Caco-2 (cell line): ENCODE results near the gene REXO2. TPM values are rescaled to one million over a fixed set of nuclear protein-coding genes. Genes with fewer than 3 reads are reported as not detected.

Experiments
- BruUV-seq: library from RNA; stranded (reverse); fragments of 400-500 nt; replicated peaks from 2 replicates; lab custom pipeline; 2021; lab: Mats Ljungman, UMichigan
- CTCF ChIA-PET: fragments of 300-600 bp; sonication (Branson Sonifier 250); formaldehyde crosslinking; loops from one replicate; lab custom pipeline; 2022; ENCODE audit warnings: antibody characterized with exemption; lab: Charles Lee
- POLR2A ChIA-PET: fragments of 300-600 bp; sonication (Branson Sonifier 250); formaldehyde crosslinking; loops from one replicate; lab custom pipeline; 2022; ENCODE audit warnings: antibody characterized with exemption; lab: Charles Lee
- DNase-seq, 2 experiments: peaks; one replicate each; pipeline versions ENCODE4 v3.0.0 to v3.0.0-alpha.2; 2020 to 2022
- H3K27me3 ChIP-seq: replicated peaks from 2 replicates; pipeline ENCODE4 v1.6.0; 2011; ENCODE audit warnings: low read length; ENCODE audit not compliant: control insufficient read depth, insufficient read depth
- H3K36me3 ChIP-seq: 2 replicates; pipeline ENCODE4 v1.5.1; 2011; ENCODE audit warnings: low read length; ENCODE audit not compliant: control insufficient read depth, insufficient read depth
- H3K4me1 ChIP-seq: fragments of 250-450 bp; sonication (Bioruptor Pico); 2 replicates; pipeline ENCODE4 v1.5.1; 2020; ENCODE audit warnings: mild to moderate bottlenecking
- H3K4me3 ChIP-seq: 2 replicates; pipeline ENCODE4 v1.5.1; 2011; ENCODE audit warnings: low read depth, mild to moderate bottlenecking, control low read depth, low read length
- H3K9me3 ChIP-seq: fragments of 250-450 bp; sonication (Bioruptor Pico); 2 replicates; pipeline ENCODE4 v1.5.1; 2020; ENCODE audit warnings: mild to moderate bottlenecking, moderate library complexity
- H3K27ac Mint-ChIP-seq: one replicate; pipeline ENCODE4 v1.8.0; 2022; ENCODE audit warnings: mixed read lengths; ENCODE audit not compliant: unreplicated experiment
- H3K27me3 Mint-ChIP-seq: one replicate; pipeline ENCODE4 v1.8.0; 2022; ENCODE audit warnings: mixed read lengths; ENCODE audit not compliant: insufficient read depth, unreplicated experiment
- H3K36me3 Mint-ChIP-seq: one replicate; pipeline ENCODE4 v1.8.0; 2022; ENCODE audit warnings: mild to moderate bottlenecking, mixed read lengths; ENCODE audit not compliant: insufficient read depth, unreplicated experiment
- H3K4me1 Mint-ChIP-seq: one replicate; pipeline ENCODE4 v1.8.0; 2022; ENCODE audit warnings: low read depth, mixed read lengths; ENCODE audit not compliant: unreplicated experiment
- H3K4me3 Mint-ChIP-seq: one replicate; pipeline ENCODE4 v1.8.0; 2022; ENCODE audit warnings: mild to moderate bottlenecking, moderate library complexity, mixed read lengths; ENCODE audit not compliant: unreplicated experiment
- H3K9me3 Mint-ChIP-seq: one replicate; pipeline ENCODE4 v1.8.0; 2022; ENCODE audit warnings: mixed read lengths; ENCODE audit not compliant: unreplicated experiment
- intact Hi-C: fragments of 100-400 bp; cut with micrococcal nuclease; formaldehyde crosslinking; loops from one replicate; pipeline ENCODE4 v1.10.0; 2022; ENCODE audit not compliant: unreplicated experiment
- total RNA-seq: library from RNA; stranded (reverse); gene quantifications from 2 replicates; pipeline ENCODE4 v1.2.3, GENCODE V29; 2022
- TF ChIP-seq, protein P1 (sequence below), 2 experiments: fragments of 200-600 bp in 1 of 2; IDR thresholded peaks; 1 replicate in 1 of 2; 2 replicates in 1 of 2; pipeline versions ENCODE4 v1.5.1 to v1.8.0; 2011 to 2022; ENCODE audit warnings: antibody characterized with exemption in 1 of 2, control low read depth in 1 of 2, inconsistent platforms in 1 of 2, low read depth in 1 of 2, low read length in 1 of 2, mild to moderate bottlenecking in 1 of 2, moderate library complexity in 1 of 2; ENCODE audit not compliant: insufficient read depth in 1 of 2, severe bottlenecking in 1 of 2, unreplicated experiment in 1 of 2

The REXO2 gene
- total RNA-seq, 1 experiment from 2014 or later: 241 TPM

DNA sequence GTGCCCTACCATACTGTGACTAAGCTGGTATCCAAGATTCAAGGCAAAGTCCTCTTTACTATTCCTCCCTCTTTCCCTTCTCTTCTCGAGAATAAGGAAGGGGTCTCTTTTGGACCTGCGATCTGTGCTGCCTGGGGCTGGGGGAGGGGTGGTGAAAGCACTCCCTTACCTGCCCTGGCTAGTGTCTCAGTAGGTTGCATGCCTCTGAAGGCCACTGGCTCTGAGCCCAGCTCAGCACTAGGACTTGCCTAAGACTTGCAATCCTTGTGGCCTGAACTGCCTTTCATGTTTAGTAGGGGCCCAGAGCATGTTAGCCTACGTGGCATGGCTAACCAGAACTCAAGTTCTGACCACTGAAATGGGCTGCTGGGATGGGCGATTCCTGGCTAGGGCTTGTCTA is 13.0 kb upstream of the REXO2 start:
- H3K36me3 Mint-ChIP-seq: no peaks in the 10 kb centered on the region

DNA sequence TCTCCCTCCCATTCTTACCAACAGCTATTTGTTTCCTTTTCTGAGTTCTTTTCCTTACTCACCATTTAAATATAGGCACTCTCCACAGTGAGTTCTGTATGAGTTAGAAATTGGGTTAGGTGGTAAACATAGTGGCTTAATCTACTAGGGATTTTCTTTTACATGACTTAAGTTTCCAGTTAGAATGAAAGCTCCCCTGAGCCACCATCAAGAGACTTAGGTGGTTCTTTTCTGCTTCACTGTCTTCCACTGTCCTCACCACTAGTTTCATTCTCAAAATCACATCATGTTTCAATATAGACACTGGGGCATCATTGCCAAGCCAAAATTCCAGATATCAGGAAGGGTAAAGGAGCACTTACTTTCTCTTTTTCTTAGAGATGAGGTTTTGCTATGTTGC is 9.0 kb upstream of the REXO2 start:
- H3K4me1 ChIP-seq: peaks cover 15% of the 10 kb centered on the region
- no peak for DNase-seq
- TF ChIP-seq, protein P1, sequence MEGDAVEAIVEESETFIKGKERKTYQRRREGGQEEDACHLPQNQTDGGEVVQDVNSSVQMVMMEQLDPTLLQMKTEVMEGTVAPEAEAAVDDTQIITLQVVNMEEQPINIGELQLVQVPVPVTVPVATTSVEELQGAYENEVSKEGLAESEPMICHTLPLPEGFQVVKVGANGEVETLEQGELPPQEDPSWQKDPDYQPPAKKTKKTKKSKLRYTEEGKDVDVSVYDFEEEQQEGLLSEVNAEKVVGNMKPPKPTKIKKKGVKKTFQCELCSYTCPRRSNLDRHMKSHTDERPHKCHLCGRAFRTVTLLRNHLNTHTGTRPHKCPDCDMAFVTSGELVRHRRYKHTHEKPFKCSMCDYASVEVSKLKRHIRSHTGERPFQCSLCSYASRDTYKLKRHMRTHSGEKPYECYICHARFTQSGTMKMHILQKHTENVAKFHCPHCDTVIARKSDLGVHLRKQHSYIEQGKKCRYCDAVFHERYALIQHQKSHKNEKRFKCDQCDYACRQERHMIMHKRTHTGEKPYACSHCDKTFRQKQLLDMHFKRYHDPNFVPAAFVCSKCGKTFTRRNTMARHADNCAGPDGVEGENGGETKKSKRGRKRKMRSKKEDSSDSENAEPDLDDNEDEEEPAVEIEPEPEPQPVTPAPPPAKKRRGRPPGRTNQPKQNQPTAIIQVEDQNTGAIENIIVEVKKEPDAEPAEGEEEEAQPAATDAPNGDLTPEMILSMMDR (IDR thresholded peaks at IDR 0.05; ENCODE audit: insufficient read depth in 1 of 2, low read depth in 1 of 2, low read length in 1 of 2, severe bottlenecking in 1 of 2, unreplicated experiment in 1 of 2): no peak
- H3K27ac Mint-ChIP-seq: no peak overlapping the region
- H3K36me3 ChIP-seq: no peaks in the 10 kb centered on the region
- no peaks in the 10 kb centered on the region for H3K9me3 ChIP-seq
- no peaks in the 10 kb centered on the region for H3K27me3 Mint-ChIP-seq
- ChIA-PET POLR2A (no interaction called here), CTCF (no interaction called here)
- intact Hi-C loops: no loop called here
- BruUV-seq: no TSS peak
- no peaks in the 10 kb centered on the region for H3K27me3 ChIP-seq
- H3K36me3 Mint-ChIP-seq: no peaks in the 10 kb centered on the region
- no peak overlapping the region for H3K4me3 ChIP-seq
- no peak overlapping the region for H3K4me3 Mint-ChIP-seq
- no peaks in the 10 kb centered on the region for H3K9me3 Mint-ChIP-seq
- peaks cover 28% of the 10 kb centered on the region for H3K4me1 Mint-ChIP-seq

More for the DNA sequence above, 13.0 kb upstream of the REXO2 start:
- H3K9me3 ChIP-seq: 0 out of 2 replicates have a peak, but pooled peaks cover 3% of the 10 kb centered on the region
- TF ChIP-seq, protein P1 (IDR thresholded peaks at IDR 0.05; ENCODE audit: insufficient read depth in 1 of 2, low read depth in 1 of 2, low read length in 1 of 2, severe bottlenecking in 1 of 2, unreplicated experiment in 1 of 2): no peak
- DNase-seq: no peak
- no TSS peak for BruUV-seq
- ChIA-PET POLR2A (no interaction called here), CTCF (no interaction called here)
- Mint-ChIP-seq H3K4me1 (no peaks in the 10 kb centered on the region), H3K27ac (no peak overlapping the region), H3K4me3 (no peak overlapping the region), H3K9me3 (peaks cover 20% of the 10 kb centered on the region), H3K27me3 (no peaks in the 10 kb centered on the region)
- intact Hi-C loops: no loop called here
- no peaks in the 10 kb centered on the region for H3K4me1 ChIP-seq
- H3K4me3 ChIP-seq: no peak overlapping the region
- no peaks in the 10 kb centered on the region for H3K27me3 ChIP-seq
- H3K36me3 ChIP-seq: no peaks in the 10 kb centered on the region

DNA sequence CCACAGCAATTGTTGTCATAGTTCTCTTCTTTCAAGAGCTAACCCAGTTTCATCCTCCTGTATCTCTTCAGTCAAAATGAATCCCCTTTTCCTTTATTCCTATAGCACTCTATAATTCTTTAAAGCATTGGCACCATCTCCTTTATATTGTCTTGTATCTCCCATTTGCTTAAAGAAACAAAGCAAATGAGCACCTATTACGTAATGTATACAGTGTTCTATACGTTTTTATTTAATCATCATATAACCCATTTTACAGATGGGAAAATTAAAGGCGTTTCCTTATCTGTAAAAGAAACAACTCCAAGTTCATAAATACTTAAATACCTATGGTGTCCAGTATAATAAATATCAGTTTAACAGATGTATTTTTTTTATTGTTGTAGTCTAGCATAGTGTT is 6.4 kb upstream of the REXO2 start:
- Mint-ChIP-seq H3K27ac (no peak overlapping the region), H3K36me3 (peaks cover 4% of the 10 kb centered on the region), H3K4me1 (peaks cover 45% of the 10 kb centered on the region), H3K27me3 (no peaks in the 10 kb centered on the region), H3K4me3 (no peak overlapping the region), H3K9me3 (no peaks in the 10 kb centered on the region)
- H3K4me3 ChIP-seq: no peak overlapping the region
- POLR2A ChIA-PET: no interaction called here
- TF ChIP-seq, protein P1 (IDR thresholded peaks at IDR 0.05; ENCODE audit: insufficient read depth in 1 of 2, low read depth in 1 of 2, low read length in 1 of 2, severe bottlenecking in 1 of 2, unreplicated experiment in 1 of 2): no peak
- CTCF ChIA-PET: no interaction called here
- no peaks in the 10 kb centered on the region for H3K9me3 ChIP-seq
- no TSS peak for BruUV-seq
- DNase-seq: no peak
- peaks cover 30% of the 10 kb centered on the region for H3K4me1 ChIP-seq
- intact Hi-C loops: no loop called here
- no peaks in the 10 kb centered on the region for H3K27me3 ChIP-seq
- no peaks in the 10 kb centered on the region for H3K36me3 ChIP-seq
